Activated CD8-positive, alpha-beta memory T cell treated with anti-CD3 and anti-CD28 coated beads, Interleukin-2, amount 10 ng/mL, durations not matched to agents 7 days and 5 days (primary cell): Measurements from ENCODE around the gene MAN1C1. TPM values are rescaled to one million over a fixed set of nuclear protein-coding genes. Genes with fewer than 3 reads are reported as not detected.

Source experiments
- ATAC-seq: fragments of 150-1000 bp; cut with Tn5 transposase; one replicate; pipeline ENCODE4 v1.10.0; 2021; ENCODE audit warnings: moderate library complexity
- CTCF ChIA-PET: fragments of 350-600 bp; sonication (Branson Sonifier 250); formaldehyde crosslinking; loops from one replicate; lab custom pipeline; 2021; ENCODE audit warnings: antibody characterized with exemption; lab: Charles Lee
- DNase-seq: peaks from one replicate; pipeline ENCODE4 v3.0.0-alpha.2; 2020
- H3K27ac Mint-ChIP-seq: one replicate; pipeline ENCODE4 v1.8.0; 2021; ENCODE audit warnings: mild to moderate bottlenecking, mixed read lengths
- H3K27me3 Mint-ChIP-seq: one replicate; pipeline ENCODE4 v1.8.0; 2021; ENCODE audit warnings: mixed read lengths
- H3K36me3 Mint-ChIP-seq: one replicate; pipeline ENCODE4 v1.8.0; 2021; ENCODE audit warnings: mild to moderate bottlenecking, mixed read lengths
- H3K4me1 Mint-ChIP-seq: one replicate; pipeline ENCODE4 v1.8.0; 2021; ENCODE audit warnings: mixed read lengths
- H3K4me3 Mint-ChIP-seq: one replicate; pipeline ENCODE4 v1.8.0; 2021; ENCODE audit warnings: mild to moderate bottlenecking, moderate library complexity, mixed read lengths
- H3K9me3 Mint-ChIP-seq: one replicate; pipeline ENCODE4 v1.8.0; 2022; ENCODE audit warnings: low read depth, mixed read lengths
- total RNA-seq, 2 experiments: library from RNA; stranded (reverse); gene quantifications; one replicate each; pipeline ENCODE4 v1.2.3, GENCODE V29; 2021

MAN1C1 gene
- total RNA-seq, 2 experiments from 2014 or later, result 15.5 to 20.0 TPM

DNA sequence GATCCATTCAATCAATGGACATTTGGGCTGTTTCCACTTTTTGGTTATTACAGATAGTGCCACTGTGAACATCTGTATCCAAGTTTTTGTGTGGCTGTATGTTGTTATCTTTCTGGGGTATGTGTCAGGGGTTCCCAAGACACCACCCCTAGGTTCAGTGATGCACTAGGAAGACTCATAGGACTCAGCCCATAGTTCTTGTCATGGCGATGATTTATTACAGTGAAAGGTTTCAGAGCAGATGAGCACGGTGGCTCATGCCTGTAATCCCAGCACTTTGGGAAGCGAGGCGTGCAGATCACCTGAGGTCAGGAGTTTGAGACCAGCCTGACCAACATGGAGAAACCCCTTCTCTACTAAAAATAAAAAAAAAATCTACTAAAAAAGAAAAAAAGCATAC is 64.1 kb downstream of the MAN1C1 start:
- peaks cover 76% of the 10 kb centered on the region for H3K27me3 Mint-ChIP-seq
- no peak for DNase-seq
- H3K4me1 Mint-ChIP-seq, result peaks cover 21% of the 10 kb centered on the region
- peaks cover 9% of the 10 kb centered on the region for H3K36me3 Mint-ChIP-seq
- ATAC-seq, result no peak
- no peak overlapping the region for H3K27ac Mint-ChIP-seq
- no peak overlapping the region for H3K4me3 Mint-ChIP-seq
- H3K9me3 Mint-ChIP-seq, result no peaks in the 10 kb centered on the region
- CTCF ChIA-PET, result no interaction called here

DNA sequence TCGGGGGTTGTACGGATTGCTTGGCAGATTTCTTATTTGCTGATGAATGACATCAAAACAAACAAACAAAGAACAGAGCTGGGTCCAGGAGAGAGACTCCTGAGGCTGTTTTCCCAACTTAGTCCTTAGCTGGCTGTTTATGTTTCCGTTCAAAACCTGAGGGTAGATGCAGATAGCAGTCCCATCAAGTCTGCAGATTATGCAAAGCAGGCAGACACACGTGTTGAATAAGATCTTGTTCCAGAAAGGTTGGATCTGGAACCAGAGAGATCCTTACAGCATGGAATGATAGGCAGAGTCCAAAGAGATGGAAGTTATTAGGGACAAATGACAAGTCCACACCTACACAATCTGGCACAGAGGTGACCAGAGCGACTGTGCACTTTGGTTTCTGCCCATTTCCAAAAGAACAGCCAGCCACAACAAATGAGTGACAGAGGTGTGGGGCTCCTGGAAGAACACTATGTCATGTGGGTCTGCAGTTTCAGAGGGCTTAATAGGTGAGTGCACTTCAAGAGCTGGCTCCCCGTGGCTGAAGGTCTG is 65.5 kb downstream of the MAN1C1 start:
- Mint-ChIP-seq H3K27me3 (peaks cover 77% of the 10 kb centered on the region), H3K9me3 (no peaks in the 10 kb centered on the region), H3K4me1 (peaks cover 6% of the 10 kb centered on the region), H3K4me3 (no peak overlapping the region), H3K36me3 (peaks cover 3% of the 10 kb centered on the region), H3K27ac (no peak overlapping the region)
- no peak for DNase-seq
- no peak for ATAC-seq
- CTCF ChIA-PET, result interaction anchor here (1.3 kb wide), 1 partner anchor 11 kb away, joined by 3 read pairs; no protein-coding TSS in a partner anchor

DNA sequence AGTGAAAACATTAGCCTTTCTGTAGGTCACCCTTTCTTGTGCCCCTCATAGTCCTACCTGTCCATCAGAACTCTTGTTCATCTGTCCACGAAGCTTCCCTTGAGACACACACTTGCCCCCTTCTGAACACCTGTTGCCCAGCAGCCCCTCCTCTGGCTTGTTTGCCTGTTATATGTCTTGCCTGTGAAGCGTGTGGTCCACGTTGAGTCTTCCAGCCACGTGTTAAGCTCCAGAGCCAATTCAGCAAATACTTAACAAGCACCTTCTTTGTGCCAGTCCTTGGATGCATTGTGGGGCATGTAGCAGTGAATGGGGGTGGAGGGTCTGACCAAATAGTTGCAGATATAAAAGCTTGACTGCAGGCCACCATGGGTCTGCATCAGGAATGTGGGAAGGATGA is 66.6 kb downstream of the MAN1C1 start:
- DNase-seq (no peak), ATAC-seq (no peak)
- H3K36me3 Mint-ChIP-seq, result peaks cover 5% of the 10 kb centered on the region
- H3K9me3 Mint-ChIP-seq, result no peaks in the 10 kb centered on the region
- CTCF ChIA-PET, result no interaction called here
- no peaks in the 10 kb centered on the region for H3K4me1 Mint-ChIP-seq
- H3K4me3 Mint-ChIP-seq, result no peak overlapping the region
- H3K27ac Mint-ChIP-seq, result no peak overlapping the region
- H3K27me3 Mint-ChIP-seq, result peaks cover 75% of the 10 kb centered on the region

DNA sequence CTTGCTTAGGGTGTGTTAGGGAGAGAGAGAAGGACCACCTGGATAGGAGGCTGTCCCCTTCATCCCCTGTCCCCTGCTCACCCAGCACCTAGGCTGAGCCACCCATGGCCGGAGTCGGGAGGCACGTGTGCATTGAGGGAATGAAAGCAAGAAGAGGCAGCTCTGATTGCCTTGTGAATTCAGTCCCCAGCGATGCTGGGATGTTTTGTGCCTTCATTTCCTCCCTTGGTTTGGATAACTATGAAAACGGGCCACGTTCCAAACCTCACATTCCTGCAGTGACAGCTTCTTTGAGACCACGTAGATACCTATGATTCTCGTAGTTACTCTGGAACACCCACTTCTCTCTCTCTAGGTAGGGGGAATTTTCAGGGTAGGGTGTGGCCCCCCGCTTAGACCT is 67.1 kb downstream of the MAN1C1 start:
- ATAC-seq (no peak), DNase-seq (no peak)
- H3K27me3 Mint-ChIP-seq, result peaks cover 72% of the 10 kb centered on the region
- no peaks in the 10 kb centered on the region for H3K4me1 Mint-ChIP-seq
- peaks cover 5% of the 10 kb centered on the region for H3K36me3 Mint-ChIP-seq
- no peaks in the 10 kb centered on the region for H3K9me3 Mint-ChIP-seq
- no peak overlapping the region for H3K4me3 Mint-ChIP-seq
- CTCF ChIA-PET, result interaction anchor here (1.2 kb wide), 1 partner anchor 111 kb away, joined by 3 read pairs; no protein-coding TSS in a partner anchor
- H3K27ac Mint-ChIP-seq, result no peak overlapping the region

DNA sequence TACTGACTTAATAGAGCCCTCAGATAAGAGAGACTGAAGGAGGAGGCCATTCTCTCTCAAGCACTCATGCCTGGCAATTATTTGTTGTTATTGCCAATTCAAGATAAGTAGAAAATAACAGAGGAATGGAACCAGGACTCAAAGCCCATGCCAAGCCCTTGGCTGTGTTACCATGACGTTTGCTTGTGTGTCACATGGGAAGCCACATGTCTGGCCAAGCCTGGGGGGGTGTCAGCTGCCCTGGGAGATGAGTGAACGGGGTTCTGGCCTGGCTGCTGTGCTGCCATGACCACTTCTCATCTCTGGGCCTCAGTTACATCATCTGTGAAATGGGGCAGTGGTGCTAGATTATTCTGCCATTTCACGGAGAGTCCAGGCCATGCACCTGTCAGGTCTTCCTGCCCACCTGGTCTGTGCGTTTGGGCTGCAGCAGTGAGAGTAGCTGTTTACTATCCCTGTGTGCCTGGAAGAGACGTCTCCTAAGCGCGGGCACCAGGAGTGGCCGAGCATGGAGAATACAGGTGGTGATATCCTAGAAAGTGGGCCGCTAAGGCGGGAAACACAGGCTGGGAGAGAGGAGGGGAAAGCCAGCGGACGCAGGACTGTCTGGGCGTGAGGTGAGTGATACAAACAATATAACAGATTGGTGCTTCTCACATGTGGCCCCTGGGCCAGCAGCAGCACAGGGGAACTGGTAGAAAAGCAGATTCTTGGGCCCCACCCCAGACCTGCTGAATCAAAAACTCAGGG is 67.8 kb downstream of the MAN1C1 start:
- Mint-ChIP-seq H3K27me3 (peaks cover 68% of the 10 kb centered on the region), H3K4me3 (no peak overlapping the region), H3K4me1 (no peaks in the 10 kb centered on the region), H3K36me3 (peaks cover 5% of the 10 kb centered on the region), H3K9me3 (no peaks in the 10 kb centered on the region), H3K27ac (no peak overlapping the region)
- DNase-seq (no peak), ATAC-seq (no peak)
- CTCF ChIA-PET, result interaction anchor here (1.2 kb wide), 1 partner anchor 112 kb away, joined by 3 read pairs; no protein-coding TSS in a partner anchor

DNA sequence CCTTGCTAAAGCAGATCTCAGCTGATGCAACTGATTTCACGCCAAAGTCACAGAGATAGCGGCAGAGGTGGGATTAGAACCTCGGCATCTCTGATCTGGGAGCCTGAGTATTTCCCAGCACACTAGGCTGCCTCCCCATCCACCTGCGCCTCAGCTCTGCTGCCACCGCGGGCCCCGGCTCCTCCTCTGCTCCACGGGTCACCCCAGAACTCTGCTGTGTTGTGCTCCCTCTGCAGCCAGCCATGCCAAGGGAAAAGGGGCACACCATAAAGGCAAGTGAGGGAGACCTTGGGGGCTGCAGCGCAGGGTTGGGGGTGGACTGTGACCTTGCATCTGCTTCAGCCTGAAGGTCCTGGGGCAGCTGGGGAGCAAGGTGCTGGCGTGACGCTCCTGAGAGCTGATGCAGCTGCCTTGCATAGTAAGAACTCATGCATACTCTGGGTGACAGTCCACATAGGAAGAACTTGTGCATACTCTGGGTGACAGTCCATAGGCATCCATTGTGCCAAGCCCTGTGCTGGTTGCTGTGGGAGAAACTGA is 68.7 kb downstream of the MAN1C1 start:
- H3K4me1 Mint-ChIP-seq, result no peaks in the 10 kb centered on the region
- H3K36me3 Mint-ChIP-seq, result peaks cover 4% of the 10 kb centered on the region
- CTCF ChIA-PET, result interaction anchor here (1.2 kb wide), 1 partner anchor 113 kb away, joined by 3 read pairs; no protein-coding TSS in a partner anchor
- peaks cover 65% of the 10 kb centered on the region for H3K27me3 Mint-ChIP-seq
- H3K4me3 Mint-ChIP-seq, result no peak overlapping the region
- no peak for DNase-seq
- H3K9me3 Mint-ChIP-seq, result no peaks in the 10 kb centered on the region
- no peak for ATAC-seq
- H3K27ac Mint-ChIP-seq, result no peak overlapping the region

DNA sequence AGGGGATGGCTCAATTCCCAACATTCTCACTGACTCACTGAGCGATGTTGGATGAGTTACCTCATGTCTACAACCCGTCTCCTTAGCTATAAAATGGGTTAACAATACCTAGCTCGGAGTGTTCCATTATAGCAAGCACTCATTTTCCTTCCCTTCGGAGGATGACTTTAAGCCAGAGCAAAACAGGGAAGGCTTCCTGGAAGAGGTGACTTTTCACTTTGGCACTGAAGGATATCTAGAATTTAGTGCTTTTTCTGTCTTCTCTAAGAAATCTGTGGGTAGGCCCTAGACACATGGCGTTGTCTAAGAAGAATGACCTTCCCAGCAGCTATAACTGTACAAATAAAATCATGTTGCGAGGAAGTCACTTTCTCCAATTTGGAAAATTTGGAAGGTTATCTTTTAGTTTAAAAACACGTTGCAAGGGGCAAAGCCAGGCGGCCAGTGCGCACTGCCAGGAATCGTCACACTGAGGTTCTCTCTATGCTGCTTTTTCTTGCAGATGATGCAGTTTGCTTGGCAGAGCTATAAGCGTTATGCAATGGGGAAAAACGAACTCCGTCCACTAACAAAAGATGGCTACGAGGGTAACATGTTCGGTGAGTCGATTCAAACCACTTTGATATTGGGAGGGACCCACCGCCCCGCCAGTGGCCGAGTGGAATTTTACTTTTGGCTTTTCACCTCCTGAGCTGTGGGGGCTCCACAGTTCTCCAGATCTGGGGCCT is 69.5 kb downstream of the MAN1C1 start:
- peaks cover 4% of the 10 kb centered on the region for H3K4me1 Mint-ChIP-seq
- ATAC-seq, result no peak
- no peaks in the 10 kb centered on the region for H3K9me3 Mint-ChIP-seq
- H3K4me3 Mint-ChIP-seq, result no peak overlapping the region
- no peak overlapping the region for H3K27ac Mint-ChIP-seq
- no peak for DNase-seq
- H3K36me3 Mint-ChIP-seq, result peaks cover 2% of the 10 kb centered on the region
- CTCF ChIA-PET, result no interaction called here
- H3K27me3 Mint-ChIP-seq, result peaks cover 65% of the 10 kb centered on the region

DNA sequence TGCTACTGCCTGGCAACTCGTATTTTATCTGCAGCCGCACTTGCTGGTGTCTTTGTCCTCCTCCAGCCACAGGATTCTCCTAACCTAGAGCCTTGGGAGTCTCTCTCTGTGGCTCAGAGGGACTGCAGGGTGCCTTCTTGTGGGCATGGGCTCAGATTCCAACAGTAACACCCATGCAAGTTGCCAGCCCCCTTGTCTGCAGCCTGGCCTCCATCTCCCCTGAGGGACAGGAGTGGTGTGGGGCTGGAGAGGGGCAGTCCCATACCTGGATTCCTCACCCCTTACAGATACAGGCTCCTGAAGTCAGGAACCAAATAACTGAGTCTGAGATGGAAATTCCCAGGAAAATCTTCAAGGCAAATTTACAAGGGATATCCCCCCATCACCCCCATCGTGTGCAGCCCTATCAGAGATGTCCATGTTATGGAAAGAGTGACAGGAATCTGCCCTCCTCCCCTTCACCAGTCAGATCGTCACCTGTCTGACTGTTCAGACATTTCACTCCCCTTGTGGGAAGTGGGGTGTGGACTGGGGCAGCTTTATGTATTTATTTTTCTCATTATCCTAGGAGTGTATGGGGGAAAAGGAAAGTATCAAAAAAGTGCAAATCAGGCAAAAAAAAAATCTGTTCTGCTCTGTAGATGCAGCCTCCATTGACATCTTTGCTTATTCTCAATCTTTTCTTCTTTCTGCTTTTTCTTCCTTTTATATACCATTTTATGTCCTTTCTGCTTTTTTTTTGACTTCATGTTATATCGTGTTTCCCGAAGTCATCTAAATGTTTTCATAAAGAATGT is 70.8 kb downstream of the MAN1C1 start:
- H3K4me1 Mint-ChIP-seq, result peaks cover 4% of the 10 kb centered on the region
- peaks cover 53% of the 10 kb centered on the region for H3K27me3 Mint-ChIP-seq
- H3K4me3 Mint-ChIP-seq, result no peak overlapping the region
- DNase-seq (no peak), ATAC-seq (no peak)
- H3K9me3 Mint-ChIP-seq, result no peaks in the 10 kb centered on the region
- CTCF ChIA-PET, result no interaction called here
- no peak overlapping the region for H3K27ac Mint-ChIP-seq
- peaks cover 2% of the 10 kb centered on the region for H3K36me3 Mint-ChIP-seq

DNA sequence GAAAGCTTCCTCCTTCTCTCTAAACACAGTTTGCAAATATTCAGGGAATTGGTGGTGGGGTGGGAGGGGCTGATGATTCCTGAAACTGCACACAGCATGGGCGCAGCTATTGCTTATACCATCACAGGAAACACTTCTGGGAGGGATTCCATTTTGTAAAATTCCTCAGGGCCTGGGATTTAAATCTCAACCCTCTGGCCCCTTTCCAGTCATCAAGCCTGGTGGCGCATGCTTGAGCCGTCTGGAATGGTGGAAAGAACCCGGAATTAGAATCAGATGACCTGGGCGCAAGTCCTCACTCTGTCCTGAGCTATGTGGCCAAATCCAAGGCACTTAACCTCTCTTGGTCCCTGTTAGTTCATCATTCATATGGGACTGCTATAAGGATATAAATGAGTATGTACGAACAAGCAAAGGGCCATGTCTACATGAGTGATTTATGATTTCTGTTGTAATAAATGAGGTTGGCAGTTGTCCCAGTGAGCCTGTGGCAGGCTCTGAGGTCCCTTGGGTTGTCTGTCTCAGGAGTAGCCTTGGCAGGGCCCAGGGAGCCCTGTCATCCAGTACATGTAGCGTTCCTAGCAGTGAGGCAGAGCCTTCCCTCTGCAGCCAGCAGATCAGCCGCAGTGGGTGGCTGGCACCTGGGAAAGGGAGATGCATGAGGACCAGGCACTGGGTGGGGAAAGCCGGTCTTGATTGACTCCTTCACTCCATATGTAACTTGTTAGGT is 72.0 kb downstream of the MAN1C1 start:
- H3K27me3 Mint-ChIP-seq, result peaks cover 47% of the 10 kb centered on the region
- H3K9me3 Mint-ChIP-seq, result no peaks in the 10 kb centered on the region
- H3K36me3 Mint-ChIP-seq, result peaks cover 2% of the 10 kb centered on the region
- CTCF ChIA-PET, result no interaction called here
- ATAC-seq, result no peak
- no peak overlapping the region for H3K4me3 Mint-ChIP-seq
- peaks cover 4% of the 10 kb centered on the region for H3K4me1 Mint-ChIP-seq
- DNase-seq, result no peak
- H3K27ac Mint-ChIP-seq, result no peak overlapping the region

DNA sequence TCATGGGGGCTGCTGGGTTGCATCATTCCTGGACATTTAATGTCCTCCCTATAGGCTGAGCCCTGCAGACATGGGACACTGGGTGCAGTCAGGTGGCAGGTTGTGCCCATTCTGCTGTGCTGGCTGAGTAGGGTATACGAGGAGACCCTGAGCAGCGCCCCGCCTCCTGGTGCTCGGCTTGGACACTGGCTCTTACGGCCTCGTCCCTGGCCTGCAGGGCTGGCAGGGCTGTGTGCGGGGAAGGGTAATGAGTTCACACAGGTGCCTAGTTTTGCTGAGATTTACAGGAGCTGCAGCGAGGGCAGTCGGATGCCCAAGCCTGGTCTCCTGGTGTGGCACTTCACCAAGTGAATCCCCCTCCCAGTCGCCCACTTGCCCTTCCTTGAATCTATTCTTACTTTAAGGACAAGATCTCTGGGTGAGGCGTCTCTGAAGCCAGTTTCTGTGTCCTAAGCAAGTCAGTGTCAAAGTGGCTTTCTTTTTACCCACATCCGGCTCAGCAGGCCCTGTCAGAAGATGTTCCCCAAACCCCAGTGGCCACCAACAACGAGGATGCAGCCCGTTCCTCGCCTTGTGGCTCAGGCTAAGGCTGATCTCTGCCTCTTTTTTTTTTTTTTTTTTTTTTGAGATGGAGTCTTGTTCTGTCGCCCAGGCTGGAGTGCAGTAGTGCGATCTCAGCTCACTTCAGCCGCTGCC is 73.2 kb downstream of the MAN1C1 start:
- ATAC-seq (no peak), DNase-seq (peak; percentile 56)
- H3K4me1 Mint-ChIP-seq, result peaks cover 4% of the 10 kb centered on the region
- CTCF ChIA-PET, result interaction anchor here (1.5 kb wide), 1 partner anchor 130 kb away, joined by 3 read pairs; the partner anchor contains the start of gene MTFR1L
- peaks cover 2% of the 10 kb centered on the region for H3K36me3 Mint-ChIP-seq
- no peaks in the 10 kb centered on the region for H3K9me3 Mint-ChIP-seq
- peaks cover 49% of the 10 kb centered on the region for H3K27me3 Mint-ChIP-seq
- H3K27ac Mint-ChIP-seq, result no peak overlapping the region
- no peak overlapping the region for H3K4me3 Mint-ChIP-seq

DNA sequence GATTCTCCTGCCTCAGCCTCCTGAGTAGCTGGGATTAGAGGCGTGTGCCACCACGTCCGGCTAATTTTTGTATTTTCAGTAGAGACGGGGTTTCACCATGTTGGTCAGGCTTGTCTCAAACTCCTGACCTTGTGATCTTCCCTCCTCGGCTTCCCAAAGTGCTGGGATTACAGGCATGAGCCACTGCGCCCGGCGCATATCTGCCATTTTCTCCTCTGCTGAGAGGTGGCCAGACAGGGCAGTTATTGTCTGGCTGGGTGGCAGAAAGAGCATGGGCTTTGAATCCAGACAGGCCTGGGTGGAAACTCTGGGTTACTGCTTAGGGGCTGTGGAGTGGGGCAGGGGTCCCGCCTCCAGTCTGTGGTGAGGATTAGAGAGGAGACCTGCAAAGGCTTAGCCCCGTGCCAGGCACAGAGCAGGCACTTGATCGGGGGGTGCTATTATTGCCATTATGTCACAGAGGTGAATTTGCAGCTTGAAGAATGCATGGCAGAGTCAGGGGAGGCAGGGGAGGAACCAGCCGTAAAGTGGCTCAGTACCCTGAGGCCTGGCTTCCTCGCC is 73.9 kb downstream of the MAN1C1 start:
- Mint-ChIP-seq H3K4me3 (no peak overlapping the region), H3K36me3 (peaks cover 2% of the 10 kb centered on the region), H3K27ac (no peak overlapping the region), H3K4me1 (peaks cover 4% of the 10 kb centered on the region), H3K9me3 (no peaks in the 10 kb centered on the region), H3K27me3 (peaks cover 49% of the 10 kb centered on the region)
- ATAC-seq, result no peak
- CTCF ChIA-PET, result interaction anchor here (1.5 kb wide), 1 partner anchor 129 kb away, joined by 3 read pairs; the partner anchor contains the start of gene MTFR1L
- DNase-seq, result no peak

DNA sequence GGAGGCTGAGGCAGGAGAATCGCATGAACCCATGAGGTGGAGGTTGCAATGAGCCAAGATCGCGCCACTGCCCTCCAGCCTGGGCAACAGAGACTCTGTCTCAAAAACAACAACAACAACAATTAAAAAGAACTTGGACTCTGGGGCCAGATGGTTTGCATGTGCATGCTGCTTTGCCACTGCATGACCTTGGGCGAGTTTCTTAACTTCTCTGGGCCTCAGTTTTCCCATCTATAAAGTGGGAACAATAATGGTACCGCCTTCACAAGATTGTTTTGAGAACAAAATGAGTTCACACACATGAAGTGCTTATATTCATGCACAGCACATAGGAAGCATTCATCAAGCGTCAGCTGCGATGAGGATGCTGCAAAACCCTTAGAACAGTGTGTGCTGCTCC is 74.6 kb downstream of the MAN1C1 start:
- H3K9me3 Mint-ChIP-seq, result no peaks in the 10 kb centered on the region
- DNase-seq (no peak), ATAC-seq (no peak)
- peaks cover 6% of the 10 kb centered on the region for H3K4me1 Mint-ChIP-seq
- peaks cover 2% of the 10 kb centered on the region for H3K36me3 Mint-ChIP-seq
- no peak overlapping the region for H3K27ac Mint-ChIP-seq
- peaks cover 45% of the 10 kb centered on the region for H3K27me3 Mint-ChIP-seq
- no peak overlapping the region for H3K4me3 Mint-ChIP-seq
- CTCF ChIA-PET, result no interaction called here
